Mesothelial cell of epicardium (in vitro differentiated cells): ENCODE results near the gene THTPA. TPM values are rescaled to one million over a fixed set of nuclear protein-coding genes. Genes with fewer than 3 reads are reported as not detected.

Experiments
- DNase-seq, 2 experiments: peaks; one replicate each; pipeline ENCODE4 v3.0.0; 2021; ENCODE audit warnings: low spot score in 2 of 2; ENCODE audit not compliant: unreplicated experiment in 2 of 2
- H3K27ac Mint-ChIP-seq: 2 replicates; pipeline ENCODE4 v1.8.0; 2021; ENCODE audit warnings: mixed read lengths
- H3K27me3 Mint-ChIP-seq: 2 replicates; pipeline ENCODE4 v1.8.0; 2021; ENCODE audit warnings: low read depth, mixed read lengths
- H3K36me3 Mint-ChIP-seq: 2 replicates; pipeline ENCODE4 v1.8.0; 2021; ENCODE audit warnings: mixed read lengths
- H3K4me1 Mint-ChIP-seq: 2 replicates; pipeline ENCODE4 v1.8.0; 2021; ENCODE audit warnings: mixed read lengths
- H3K4me3 Mint-ChIP-seq: 2 replicates; pipeline ENCODE4 v1.8.0; 2021; ENCODE audit warnings: mild to moderate bottlenecking, moderate library complexity, mixed read lengths
- H3K9me3 Mint-ChIP-seq: 2 replicates; pipeline ENCODE4 v1.8.0; 2021; ENCODE audit warnings: mixed read lengths
- total RNA-seq: library from RNA; stranded (reverse); gene quantifications from 3 replicates; pipeline ENCODE4 v1.2.1, GENCODE V29; 2021
- TF ChIP-seq, protein P1 (sequence below): fragments of 200-600 bp; sonication (generic); IDR thresholded peaks from one replicate; pipeline ENCODE4 v1.5.0; 2021; ENCODE audit warnings: antibody characterized with exemption; ENCODE audit not compliant: unreplicated experiment

Gene THTPA
- total RNA-seq, 1 donor from 2014 or later: 15.2 TPM

DNA sequence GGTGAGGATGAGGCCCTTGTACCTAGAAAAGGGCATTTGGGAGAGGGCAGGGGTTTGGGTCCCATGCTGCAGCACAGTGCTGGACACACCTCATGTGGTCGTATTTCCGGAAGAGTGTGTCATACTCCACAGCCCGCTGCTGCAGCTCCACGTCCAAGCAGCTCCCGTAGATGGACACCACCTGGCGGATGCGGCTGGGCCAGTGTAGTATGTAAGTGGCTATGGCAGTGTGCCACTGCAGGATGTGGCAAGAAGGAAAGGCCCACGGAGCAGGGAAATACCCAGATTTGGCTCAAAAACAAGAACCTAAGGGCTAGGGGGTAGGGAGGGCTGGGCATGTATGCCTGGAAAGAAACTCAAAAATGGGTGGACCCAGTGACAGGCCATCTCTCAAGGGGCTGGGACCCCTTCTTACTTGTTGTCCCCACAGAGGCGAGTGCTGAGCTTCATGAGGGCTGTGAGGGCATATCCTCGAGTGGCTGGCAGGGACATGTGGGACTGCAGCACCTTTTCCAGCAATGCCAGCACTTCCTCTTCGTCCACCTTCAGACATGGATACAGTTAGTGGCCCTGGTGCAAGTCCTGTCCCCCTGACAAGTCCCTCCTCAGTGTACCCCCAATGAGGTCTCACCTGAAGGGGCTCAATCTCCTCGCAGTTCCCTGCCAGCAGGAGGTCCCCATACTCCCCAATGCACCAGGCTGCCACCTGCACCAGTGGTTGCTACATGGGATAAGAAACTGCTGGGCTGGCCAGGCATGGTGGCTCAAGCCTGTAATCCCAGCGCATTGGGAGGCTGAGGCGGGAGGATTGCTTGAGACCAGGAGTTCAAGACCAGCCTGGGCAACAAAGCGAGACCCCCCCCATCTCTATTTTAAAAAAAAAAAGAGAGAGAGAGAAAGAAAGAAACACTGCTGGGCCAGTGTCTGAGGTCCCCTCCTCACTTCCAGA, 6.1 kb downstream of the THTPA start:
- H3K27ac Mint-ChIP-seq: no peak overlapping the region
- peaks cover 19% of the 10 kb centered on the region for H3K36me3 Mint-ChIP-seq
- H3K4me3 Mint-ChIP-seq: no peak overlapping the region
- no peaks in the 10 kb centered on the region for H3K9me3 Mint-ChIP-seq
- no peaks in the 10 kb centered on the region for H3K27me3 Mint-ChIP-seq
- TF ChIP-seq, protein P1, sequence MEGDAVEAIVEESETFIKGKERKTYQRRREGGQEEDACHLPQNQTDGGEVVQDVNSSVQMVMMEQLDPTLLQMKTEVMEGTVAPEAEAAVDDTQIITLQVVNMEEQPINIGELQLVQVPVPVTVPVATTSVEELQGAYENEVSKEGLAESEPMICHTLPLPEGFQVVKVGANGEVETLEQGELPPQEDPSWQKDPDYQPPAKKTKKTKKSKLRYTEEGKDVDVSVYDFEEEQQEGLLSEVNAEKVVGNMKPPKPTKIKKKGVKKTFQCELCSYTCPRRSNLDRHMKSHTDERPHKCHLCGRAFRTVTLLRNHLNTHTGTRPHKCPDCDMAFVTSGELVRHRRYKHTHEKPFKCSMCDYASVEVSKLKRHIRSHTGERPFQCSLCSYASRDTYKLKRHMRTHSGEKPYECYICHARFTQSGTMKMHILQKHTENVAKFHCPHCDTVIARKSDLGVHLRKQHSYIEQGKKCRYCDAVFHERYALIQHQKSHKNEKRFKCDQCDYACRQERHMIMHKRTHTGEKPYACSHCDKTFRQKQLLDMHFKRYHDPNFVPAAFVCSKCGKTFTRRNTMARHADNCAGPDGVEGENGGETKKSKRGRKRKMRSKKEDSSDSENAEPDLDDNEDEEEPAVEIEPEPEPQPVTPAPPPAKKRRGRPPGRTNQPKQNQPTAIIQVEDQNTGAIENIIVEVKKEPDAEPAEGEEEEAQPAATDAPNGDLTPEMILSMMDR: no peak
- peaks cover 10% of the 10 kb centered on the region for H3K4me1 Mint-ChIP-seq
- DNase-seq: no peak

DNA sequence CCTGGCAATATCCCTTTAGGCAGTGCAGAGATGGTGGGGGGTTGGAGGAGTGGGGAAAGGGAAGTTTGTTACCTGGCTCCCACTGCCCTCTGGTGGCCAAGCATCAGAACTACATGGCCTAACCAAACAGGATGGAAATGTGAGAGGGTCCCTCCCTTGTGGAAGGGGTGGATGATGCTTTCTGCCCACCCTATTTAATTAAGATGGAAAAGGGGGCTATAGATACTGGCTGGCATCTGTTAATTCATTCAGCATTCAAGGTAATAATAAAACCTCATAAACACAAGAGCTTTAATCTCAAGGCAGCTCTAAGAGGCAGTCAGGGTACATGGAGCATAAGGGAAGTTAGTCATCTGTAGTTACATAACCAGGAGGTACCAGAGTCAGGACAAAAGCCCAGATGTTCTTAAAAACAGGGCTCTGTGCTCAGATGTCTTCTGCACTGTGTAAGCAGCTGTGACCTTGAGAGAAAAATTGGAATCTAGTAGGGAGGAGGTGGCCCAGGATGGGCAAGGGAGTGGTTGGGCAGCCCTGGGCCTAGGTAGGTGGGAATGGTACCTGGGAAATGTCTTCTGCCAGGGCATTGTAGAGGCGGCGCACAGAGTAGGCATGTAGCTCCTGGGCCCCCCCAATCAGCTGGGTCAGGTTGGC, 6.9 kb downstream of the THTPA start:
- no peak overlapping the region for H3K27ac Mint-ChIP-seq
- no peaks in the 10 kb centered on the region for H3K27me3 Mint-ChIP-seq
- TF ChIP-seq, protein P1: peak; percentile 93
- no peak overlapping the region for H3K4me3 Mint-ChIP-seq
- H3K4me1 Mint-ChIP-seq: peaks cover 12% of the 10 kb centered on the region
- no peaks in the 10 kb centered on the region for H3K9me3 Mint-ChIP-seq
- peaks cover 19% of the 10 kb centered on the region for H3K36me3 Mint-ChIP-seq
- peak in 1 of 2 experiments; percentile 71 for DNase-seq

DNA sequence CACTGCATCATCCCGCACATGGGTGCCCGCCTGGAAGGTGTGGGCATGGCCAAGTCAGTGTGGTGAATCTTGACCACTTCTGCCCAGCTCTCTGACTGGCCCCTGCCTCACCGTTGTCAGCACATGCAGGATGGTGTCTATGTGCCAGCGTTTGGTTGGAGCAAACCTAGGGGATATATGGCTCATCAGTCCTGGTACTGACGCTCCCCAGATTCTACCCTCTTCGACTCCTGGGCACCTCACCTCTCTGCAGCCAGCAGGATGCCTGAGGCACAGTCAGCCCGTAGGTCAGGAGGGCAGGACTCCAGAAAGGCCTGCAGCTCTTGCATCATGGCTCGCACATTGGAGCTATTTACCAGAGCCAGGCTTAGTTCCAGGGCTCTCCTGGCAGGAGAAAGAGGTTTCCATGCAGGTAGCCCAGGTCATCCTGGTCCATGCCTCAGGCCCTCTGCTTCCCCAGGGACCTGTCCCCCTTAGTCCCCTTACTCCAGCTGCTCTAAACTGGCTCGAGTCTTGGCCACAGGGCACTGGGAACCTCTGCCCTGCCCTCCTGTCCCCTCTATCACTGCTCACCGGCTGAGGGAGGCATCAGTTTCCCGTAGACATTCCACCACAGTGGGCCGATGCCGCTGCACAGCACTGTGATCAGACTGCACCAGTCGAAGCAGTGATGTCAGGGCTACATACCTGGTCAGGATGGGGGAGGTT, 7.6 kb downstream of the THTPA start:
- TF ChIP-seq, protein P1: no peak
- DNase-seq: no peak
- Mint-ChIP-seq H3K27me3 (no peaks in the 10 kb centered on the region), H3K4me3 (no peak overlapping the region), H3K36me3 (peaks cover 19% of the 10 kb centered on the region), H3K27ac (no peak overlapping the region), H3K9me3 (no peaks in the 10 kb centered on the region), H3K4me1 (peaks cover 19% of the 10 kb centered on the region)

DNA sequence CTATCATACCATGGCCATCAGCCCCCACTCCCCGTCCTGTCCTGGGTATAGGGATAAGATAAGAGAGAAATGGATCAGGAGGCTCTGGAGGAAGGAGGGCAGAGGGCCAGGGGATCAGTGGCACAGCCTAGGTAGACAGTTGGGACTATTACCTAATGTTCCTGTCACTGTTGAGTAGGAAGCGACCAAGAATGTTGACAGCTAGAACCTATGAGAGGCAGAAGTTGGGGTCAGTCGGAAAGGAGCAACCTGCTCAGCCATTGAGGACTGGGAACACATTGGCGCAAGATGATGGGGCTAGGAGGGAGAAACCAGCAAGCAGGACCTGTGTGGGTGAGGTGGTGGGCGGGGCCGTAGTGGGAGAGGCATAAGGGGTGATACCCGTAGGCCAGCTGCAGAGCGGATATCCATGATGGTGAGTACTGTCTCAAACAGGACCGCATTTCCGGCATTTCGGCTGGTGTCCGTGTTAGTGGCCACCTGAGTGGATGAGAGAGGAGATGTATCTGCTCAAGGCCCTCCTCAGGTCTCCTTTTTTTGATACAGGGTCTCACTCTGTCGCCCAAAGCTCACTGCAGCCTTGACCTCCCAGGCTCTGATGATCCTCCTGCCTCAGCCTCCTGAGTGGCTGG, 8.2 kb downstream of the THTPA start:
- Mint-ChIP-seq H3K36me3 (peaks cover 19% of the 10 kb centered on the region), H3K9me3 (no peaks in the 10 kb centered on the region), H3K27me3 (no peaks in the 10 kb centered on the region), H3K27ac (no peak overlapping the region), H3K4me3 (no peak overlapping the region), H3K4me1 (peaks cover 26% of the 10 kb centered on the region)
- DNase-seq: no peak
- TF ChIP-seq, protein P1: no peak

DNA sequence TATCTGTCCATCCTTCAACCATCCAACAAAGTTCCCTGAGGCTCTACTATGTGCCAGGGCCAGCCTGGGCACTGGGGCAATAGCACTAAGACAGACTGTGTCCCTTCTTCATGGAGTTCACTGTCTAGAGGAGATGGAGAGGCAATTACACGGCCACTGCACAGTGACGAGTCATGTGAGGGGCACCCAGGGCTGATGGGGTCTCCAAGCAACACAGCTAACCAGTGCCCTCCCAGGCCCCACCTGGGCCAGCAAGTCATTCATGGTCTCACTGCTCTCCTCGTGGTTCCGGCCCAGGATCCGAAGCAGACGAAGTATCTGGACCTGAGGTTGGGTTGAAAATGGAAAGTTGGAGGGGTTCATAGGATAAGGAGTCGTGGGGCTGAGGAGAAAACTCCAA, 8.8 kb downstream of the THTPA start:
- peaks cover 32% of the 10 kb centered on the region for H3K4me1 Mint-ChIP-seq
- no peak for DNase-seq
- peaks cover 19% of the 10 kb centered on the region for H3K36me3 Mint-ChIP-seq
- H3K27ac Mint-ChIP-seq: no peak overlapping the region
- no peak overlapping the region for H3K4me3 Mint-ChIP-seq
- no peaks in the 10 kb centered on the region for H3K9me3 Mint-ChIP-seq
- TF ChIP-seq, protein P1: no peak
- H3K27me3 Mint-ChIP-seq: no peaks in the 10 kb centered on the region
